SU-DHL-6 (cell line): ENCODE data around the gene RFC1.
"Not testable (repeated sequence)": the region's sequence is repeated elsewhere in the genome, so short reads cannot be mapped to it uniquely, and the experiment has no call there.

ENCODE experiments used
- H2AFZ ChIP-seq: fragments of 200-600 bp; sonication (generic); 2 replicates; pipeline ENCODE4 v1.6.1; 2014; ENCODE audit warnings: low read depth, mild to moderate bottlenecking, moderate library complexity, mixed read lengths, antibody characterized with exemption, low read length; ENCODE audit not compliant: severe bottlenecking
- H3F3A ChIP-seq: fragments of 200-600 bp; shearing (Covaris generic); 2 replicates; pipeline ENCODE4 v1.6.0; 2016; ENCODE audit warnings: antibody characterized with exemption, mild to moderate bottlenecking; ENCODE audit not compliant: insufficient read depth
- H3K27ac ChIP-seq: fragments of 200-600 bp; sonication (generic); 2 replicates; pipeline ENCODE4 v1.5.1; 2016; ENCODE audit warnings: low read depth, mild to moderate bottlenecking, low read length, moderate library complexity, mixed read lengths
- H3K27me3 ChIP-seq: fragments of 200-600 bp; sonication (generic), shearing (Covaris generic); 2 replicates; pipeline ENCODE4 v1.6.0; 2014; ENCODE audit warnings: mild to moderate bottlenecking, low read length
- H3K36me3 ChIP-seq: fragments of 200-600 bp; sonication (generic); 2 replicates; pipeline ENCODE4 v1.6.1; 2014; ENCODE audit warnings: mild to moderate bottlenecking, low read length, mixed read lengths
- H3K4me2 ChIP-seq: fragments of 300-600, 200-600 bp; shearing (Covaris generic), sonication (generic); 2 replicates; pipeline ENCODE4 v1.6.0; 2014; ENCODE audit warnings: low read length, low read depth, mild to moderate bottlenecking; ENCODE audit not compliant: poor library complexity, severe bottlenecking
- H3K4me3 ChIP-seq: fragments of 200-600 bp; sonication (generic); 2 replicates; pipeline ENCODE4 v1.5.1; 2014; ENCODE audit warnings: antibody characterized with exemption, low read length, mild to moderate bottlenecking, mixed read lengths; ENCODE audit not compliant: insufficient read depth, poor library complexity, severe bottlenecking
- H3K79me2 ChIP-seq: fragments of 200-600 bp; sonication (generic); 2 replicates; pipeline ENCODE4 v1.6.1; 2014; ENCODE audit warnings: mild to moderate bottlenecking, low read length, moderate library complexity; ENCODE audit not compliant: insufficient read depth
- H3K9ac ChIP-seq: fragments of 200-600 bp; sonication (generic); 2 replicates; pipeline ENCODE4 v1.7.0; 2014; ENCODE audit warnings: mild to moderate bottlenecking, low read length
- H3K9me2 ChIP-seq: fragments of 200-600 bp; sonication (generic); replicated peaks from 2 replicates; pipeline ENCODE4 v1.6.1; 2014; ENCODE audit warnings: low read length; ENCODE audit not compliant: insufficient read depth
- H3K9me3 ChIP-seq: fragments of 200-600 bp; sonication (generic); 2 replicates; pipeline ENCODE4 v1.6.1; 2014; ENCODE audit warnings: low read length, mixed read lengths; ENCODE audit not compliant: insufficient read depth
- H4K20me1 ChIP-seq: fragments of 200-600 bp; sonication (generic); 2 replicates; pipeline ENCODE4 v1.6.1; 2014; ENCODE audit warnings: low read depth, mild to moderate bottlenecking, antibody characterized with exemption, low read length, moderate library complexity, mixed read lengths
- EZH2phosphoT487 ChIP-seq: fragments of 200-600 bp; sonication (generic), shearing (Covaris generic); conservative IDR thresholded peaks from 2 replicates; pipeline ENCODE4 v1.6.1; 2018; ENCODE audit warnings: mild to moderate bottlenecking, antibody characterized with exemption, low read length, moderate library complexity, mixed read lengths
- TF ChIP-seq, protein P1 (sequence below): fragments of 200-600 bp; sonication (generic); IDR thresholded peaks from one replicate; pipeline ENCODE4 v1.5.1; 2017; ENCODE audit warnings: antibody characterized with exemption, mild to moderate bottlenecking, low read length, moderate library complexity; ENCODE audit not compliant: insufficient read depth, poor library complexity, severe bottlenecking

Gene RFC1

DNA sequence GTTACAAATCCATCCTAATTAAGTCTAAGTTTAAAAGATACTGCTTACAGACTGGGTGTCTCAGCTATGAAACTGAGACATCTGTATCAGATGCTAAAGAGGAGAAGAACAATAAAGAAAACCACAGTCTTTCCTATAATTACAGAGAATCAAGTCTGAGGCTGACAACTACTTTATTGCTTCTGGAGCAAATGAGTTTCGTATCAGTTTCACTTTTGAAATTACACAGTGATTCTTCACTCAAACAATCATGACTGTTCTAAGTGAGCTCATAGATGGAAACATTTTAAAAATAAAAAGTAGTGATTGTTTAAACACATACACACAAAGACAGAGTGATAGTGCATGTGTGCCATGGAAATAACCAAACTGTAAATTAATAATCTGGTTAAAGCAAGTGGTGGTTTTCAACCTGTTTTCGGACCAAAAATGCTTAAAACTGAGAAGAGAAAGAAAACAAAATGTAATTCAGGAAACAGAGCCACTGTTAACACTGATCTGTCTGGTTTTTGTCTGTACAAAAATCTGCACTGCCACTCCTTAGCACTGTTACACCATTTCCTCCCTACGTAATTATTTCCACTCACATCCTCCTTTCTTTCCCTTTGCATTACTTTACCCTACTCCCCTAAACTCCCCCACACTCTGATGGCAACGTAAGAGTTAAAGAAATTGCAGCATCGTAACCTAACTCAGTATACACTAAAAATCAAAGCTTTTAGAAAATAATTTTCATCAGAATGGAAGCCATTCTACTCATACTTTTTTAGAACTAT, 12.5 kb downstream of the RFC1 start:
- H2AFZ ChIP-seq: no peak overlapping the region
- H3K9ac ChIP-seq: peak overlapping the region; percentile 57
- H3K4me3 ChIP-seq: peak overlapping the region; percentile 44
- H3K36me3 ChIP-seq: peaks cover 11% of the 10 kb centered on the region
- TF ChIP-seq EZH2phosphoT487: no peak
- TF ChIP-seq, protein P1, sequence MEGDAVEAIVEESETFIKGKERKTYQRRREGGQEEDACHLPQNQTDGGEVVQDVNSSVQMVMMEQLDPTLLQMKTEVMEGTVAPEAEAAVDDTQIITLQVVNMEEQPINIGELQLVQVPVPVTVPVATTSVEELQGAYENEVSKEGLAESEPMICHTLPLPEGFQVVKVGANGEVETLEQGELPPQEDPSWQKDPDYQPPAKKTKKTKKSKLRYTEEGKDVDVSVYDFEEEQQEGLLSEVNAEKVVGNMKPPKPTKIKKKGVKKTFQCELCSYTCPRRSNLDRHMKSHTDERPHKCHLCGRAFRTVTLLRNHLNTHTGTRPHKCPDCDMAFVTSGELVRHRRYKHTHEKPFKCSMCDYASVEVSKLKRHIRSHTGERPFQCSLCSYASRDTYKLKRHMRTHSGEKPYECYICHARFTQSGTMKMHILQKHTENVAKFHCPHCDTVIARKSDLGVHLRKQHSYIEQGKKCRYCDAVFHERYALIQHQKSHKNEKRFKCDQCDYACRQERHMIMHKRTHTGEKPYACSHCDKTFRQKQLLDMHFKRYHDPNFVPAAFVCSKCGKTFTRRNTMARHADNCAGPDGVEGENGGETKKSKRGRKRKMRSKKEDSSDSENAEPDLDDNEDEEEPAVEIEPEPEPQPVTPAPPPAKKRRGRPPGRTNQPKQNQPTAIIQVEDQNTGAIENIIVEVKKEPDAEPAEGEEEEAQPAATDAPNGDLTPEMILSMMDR: no peak
- H3K27me3 ChIP-seq: no peaks in the 10 kb centered on the region
- no peaks in the 10 kb centered on the region; the same call in 1 of the 2 replicates for H4K20me1 ChIP-seq
- peak overlapping the region; percentile 97 for H3K27ac ChIP-seq
- peaks cover 75% of the 10 kb centered on the region for H3K79me2 ChIP-seq
- H3F3A ChIP-seq: peaks cover 44% of the 10 kb centered on the region
- peak overlapping the region; percentile 97 for H3K4me2 ChIP-seq
- H3K9me2 ChIP-seq: no peaks in the 10 kb centered on the region
- no peaks in the 10 kb centered on the region for H3K9me3 ChIP-seq

DNA sequence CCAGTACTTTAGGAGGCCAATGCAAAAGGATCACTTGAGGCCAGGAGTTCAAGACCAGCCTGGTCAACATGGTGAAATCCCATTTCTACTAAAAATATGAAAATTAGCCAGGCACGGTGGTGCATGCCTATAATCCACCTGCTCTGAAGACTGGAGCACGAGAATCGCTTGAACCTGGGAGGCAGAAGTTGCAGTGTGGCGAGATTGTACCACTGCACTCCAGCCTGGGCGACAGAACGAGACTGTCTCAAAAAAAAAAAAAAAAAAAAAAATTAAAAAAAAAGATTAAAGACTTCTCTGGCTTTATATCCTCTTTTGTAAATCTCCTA, 13.0 kb downstream of the RFC1 start:
- not testable (repeated sequence) for H3K9me3 ChIP-seq, H3K27me3 ChIP-seq, H2AFZ ChIP-seq, H4K20me1 ChIP-seq, H3K9me2 ChIP-seq
- peaks cover 11% of the 10 kb centered on the region for H3K36me3 ChIP-seq
- H3K4me2 ChIP-seq: peak overlapping the region; percentile 97
- peaks cover 70% of the 10 kb centered on the region for H3K79me2 ChIP-seq
- H3K27ac ChIP-seq: peak overlapping the region; percentile 97
- H3K4me3 ChIP-seq: peak overlapping the region; percentile 44
- peak overlapping the region; percentile 57 for H3K9ac ChIP-seq
- H3F3A ChIP-seq: peaks cover 39% of the 10 kb centered on the region

DNA sequence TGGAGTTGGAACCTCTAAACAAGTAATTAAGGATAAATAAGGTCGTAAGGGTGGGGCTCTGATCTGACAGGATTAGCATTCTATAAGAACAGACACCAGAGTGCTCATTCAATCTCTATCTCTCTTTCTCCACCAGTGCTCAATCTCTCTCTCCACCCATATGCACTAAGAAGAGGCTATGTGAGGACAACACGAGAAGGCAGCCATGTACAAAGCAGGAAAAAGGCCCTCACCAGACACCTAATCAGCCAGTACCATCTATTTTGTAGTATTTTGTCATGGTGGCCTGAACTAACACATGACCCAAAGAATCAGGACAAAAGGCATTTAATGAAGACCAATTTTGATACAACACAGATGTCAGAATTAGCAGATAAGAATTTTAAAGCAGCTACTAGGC, 16.8 kb downstream of the RFC1 start:
- Histone ChIP-seq H3F3A (peaks cover 14% of the 10 kb centered on the region), H3K36me3 (peaks cover 19% of the 10 kb centered on the region), H3K4me3 (no peak overlapping the region), H3K27me3 (no peaks in the 10 kb centered on the region), H2AFZ (no peak overlapping the region), H3K9me3 (no peaks in the 10 kb centered on the region), H3K79me2 (peaks cover 73% of the 10 kb centered on the region), H4K20me1 (no peaks in the 10 kb centered on the region), H3K27ac (no peak overlapping the region), H3K4me2 (no peak overlapping the region), H3K9ac (no peak overlapping the region), H3K9me2 (no peaks in the 10 kb centered on the region)
- TF ChIP-seq, protein P1: no peak
- TF ChIP-seq EZH2phosphoT487: no peak
